Activated CD4-positive, alpha-beta memory T cell treated with anti-CD3 and anti-CD28 coated beads for 36 hours (primary cell): ENCODE results near the gene TMEM131L. TPM values are rescaled to one million over a fixed set of nuclear protein-coding genes. Genes with fewer than 3 reads are reported as not detected.
"Not testable (repeated sequence)": the region's sequence is repeated elsewhere in the genome, so short reads cannot be mapped to it uniquely, and the experiment has no call there.

ENCODE experiments used
- CTCF ChIA-PET: fragments of 350-600 bp; sonication (Branson Sonifier 250); formaldehyde crosslinking; loops from one replicate; lab custom pipeline; 2021; ENCODE audit warnings: antibody characterized with exemption, inconsistent platforms; lab: Charles Lee
- POLR2A ChIA-PET: fragments of 350-600 bp; sonication (Branson Sonifier 250); formaldehyde crosslinking; loops from one replicate; lab custom pipeline; 2021; ENCODE audit warnings: antibody characterized with exemption; lab: Charles Lee
- DNase-seq: peaks from one replicate; pipeline ENCODE4 v3.0.0-alpha.2; 2020
- H3K27ac Mint-ChIP-seq: one replicate; pipeline ENCODE4 v1.8.0; 2021; ENCODE audit warnings: mixed read lengths
- H3K27me3 Mint-ChIP-seq: one replicate; pipeline ENCODE4 v1.8.0; 2021; ENCODE audit warnings: mixed read lengths
- H3K36me3 Mint-ChIP-seq: one replicate; pipeline ENCODE4 v1.8.0; 2021; ENCODE audit warnings: mixed read lengths
- H3K4me1 Mint-ChIP-seq: one replicate; pipeline ENCODE4 v1.8.0; 2021; ENCODE audit warnings: low read depth, mixed read lengths
- H3K4me3 Mint-ChIP-seq: one replicate; pipeline ENCODE4 v1.8.0; 2021; ENCODE audit warnings: mild to moderate bottlenecking, mixed read lengths
- H3K9me3 Mint-ChIP-seq: one replicate; pipeline ENCODE4 v1.8.0; 2021; ENCODE audit warnings: mixed read lengths
- intact Hi-C: fragments of 100-400 bp; cut with micrococcal nuclease; formaldehyde crosslinking; loops from one replicate; pipeline ENCODE4 v1.15.1; 2023
- total RNA-seq, 2 experiments: library from RNA; stranded (reverse); gene quantifications; one replicate each; pipeline ENCODE4 v1.2.3, GENCODE V29; 2021

TMEM131L gene
- total RNA-seq, 2 experiments from 2014 or later, result 32.7 to 33.3 TPM

- no peaks in the 10 kb centered on the region for H3K9me3 Mint-ChIP-seq
- H3K4me1 Mint-ChIP-seq, result peaks cover 40% of the 10 kb centered on the region
- peak overlapping the region; percentile 82 for H3K4me3 Mint-ChIP-seq
- POLR2A ChIA-PET, result interaction anchor here (0.7 to 3.3 kb wide), 16 partner anchors 9 to 130 kb away, joined by 4 to 15 read pairs (median 5); no protein-coding TSS in a partner anchor
- peak; percentile 68 for DNase-seq
- CTCF ChIA-PET, result interaction anchor here (0.6 to 4.2 kb wide), 24 partner anchors 9 to 140 kb away, joined by 3 to 37 read pairs (median 6); no protein-coding TSS in a partner anchor
- H3K27me3 Mint-ChIP-seq, result peaks cover 1% of the 10 kb centered on the region
- H3K36me3 Mint-ChIP-seq, result peaks cover 21% of the 10 kb centered on the region
- peak overlapping the region; percentile 81 for H3K27ac Mint-ChIP-seq
- intact Hi-C loops, result loop anchor here (1.0 to 2.0 kb wide), 3 partner anchors 15 to 121 kb away; partner anchors contain the start of gene MND1
Measured at GRCh38 chr4:153465615-153466080, 512 bp upstream of the TMEM131L start.

DNA sequence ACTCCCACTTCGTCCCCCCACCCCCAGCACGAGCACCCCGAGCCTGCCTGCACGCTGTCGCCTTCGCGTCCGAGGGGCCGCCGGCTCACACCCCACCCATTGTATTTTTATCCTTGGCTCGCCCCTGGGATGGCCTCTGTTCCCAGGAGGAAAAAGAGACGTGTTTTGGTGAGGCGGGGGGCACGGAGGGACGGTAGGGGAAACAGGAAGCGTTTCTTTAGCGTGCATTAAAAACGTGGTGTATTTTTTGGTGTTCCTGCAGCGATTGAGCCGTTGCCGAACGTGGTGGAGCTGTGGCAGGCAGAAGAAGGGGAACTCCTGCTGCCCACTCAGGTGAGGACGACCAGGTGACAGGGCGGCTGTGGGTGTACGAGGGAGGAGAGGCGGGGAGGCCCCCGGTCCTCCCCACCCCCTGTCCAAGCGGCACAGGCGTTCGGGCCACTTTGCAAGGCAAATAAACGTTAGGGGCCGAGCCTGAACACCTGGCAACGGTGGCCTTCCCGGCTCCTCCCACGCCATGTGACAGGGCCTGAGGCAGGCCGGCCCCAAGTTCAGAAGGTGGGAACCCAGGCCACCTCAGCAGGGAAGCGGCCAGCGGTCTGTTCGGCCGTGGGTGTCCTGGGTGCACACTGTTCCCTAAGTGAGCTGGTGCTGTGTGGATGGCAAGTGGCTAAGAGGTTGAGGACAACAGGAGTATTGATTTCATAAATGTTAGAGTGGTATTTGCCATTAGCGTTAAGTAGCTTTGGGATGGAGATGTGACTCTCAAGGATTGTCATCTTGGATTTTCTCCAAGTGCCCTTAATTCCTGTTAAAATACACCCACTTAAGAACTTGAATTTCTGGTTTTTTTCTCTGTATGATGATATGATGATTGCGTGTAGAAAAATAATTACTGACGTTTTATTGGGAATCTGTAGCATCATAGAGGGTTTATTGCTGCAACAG lies 1.1 kb downstream of the TMEM131L start:
- intact Hi-C loops, result loop anchor here (1.0 to 2.0 kb wide), 3 partner anchors 34 to 122 kb away; partner anchors contain the start of gene MND1
- no peaks in the 10 kb centered on the region for H3K9me3 Mint-ChIP-seq
- ChIA-PET CTCF (interaction anchor here (0.7 to 4.2 kb wide), 24 partner anchors 11 to 324 kb away, joined by 3 to 37 read pairs (median 6); partner anchors contain the start of gene MND1), POLR2A (interaction anchor here (0.7 to 3.3 kb wide), 18 partner anchors 9 to 176 kb away, joined by 3 to 15 read pairs (median 5); no protein-coding TSS in a partner anchor)
- peaks cover 1% of the 10 kb centered on the region for H3K27me3 Mint-ChIP-seq
- H3K27ac Mint-ChIP-seq, result peak overlapping the region; percentile 88
- H3K36me3 Mint-ChIP-seq, result peaks cover 31% of the 10 kb centered on the region
- peaks cover 56% of the 10 kb centered on the region for H3K4me1 Mint-ChIP-seq
- H3K4me3 Mint-ChIP-seq, result peak overlapping the region; percentile 93
- peak; percentile 68 for DNase-seq

DNA sequence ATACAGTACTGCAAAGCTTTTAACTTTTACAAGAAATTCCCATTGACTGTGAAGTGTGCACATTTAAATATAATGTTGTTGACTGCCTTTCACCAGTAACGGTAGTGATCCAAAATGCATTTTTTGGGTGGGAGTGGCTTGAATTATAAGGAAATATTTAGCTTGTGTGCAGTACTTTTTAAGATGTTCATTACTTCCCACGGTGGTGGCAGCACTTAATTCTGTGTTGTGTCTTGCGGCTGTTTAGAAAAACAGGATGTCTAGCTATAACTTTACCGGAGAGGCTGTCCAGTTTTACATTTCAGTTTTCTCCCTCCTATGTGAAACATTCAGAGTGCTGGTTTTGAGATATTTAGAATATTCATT lies 1.7 kb downstream of the TMEM131L start:
- H3K4me1 Mint-ChIP-seq, result peaks cover 63% of the 10 kb centered on the region
- peak overlapping the region; percentile 88 for H3K27ac Mint-ChIP-seq
- H3K4me3 Mint-ChIP-seq, result peak overlapping the region; percentile 93
- peaks cover 35% of the 10 kb centered on the region for H3K36me3 Mint-ChIP-seq
- no peak for DNase-seq
- H3K9me3 Mint-ChIP-seq, result no peaks in the 10 kb centered on the region
- ChIA-PET POLR2A (interaction anchor here (0.9 to 3.3 kb wide), 12 partner anchors 13 to 122 kb away, joined by 3 to 15 read pairs (median 4); no protein-coding TSS in a partner anchor), CTCF (interaction anchor here (0.7 to 4.2 kb wide), 21 partner anchors 11 to 325 kb away, joined by 3 to 37 read pairs (median 4); partner anchors contain the start of gene MND1)
- intact Hi-C loops, result loop anchor here (1.0 to 2.0 kb wide), 4 partner anchors 54 to 123 kb away; partner anchors contain the start of gene MND1
- H3K27me3 Mint-ChIP-seq, result peaks cover 1% of the 10 kb centered on the region

- Mint-ChIP-seq H3K27ac (peak overlapping the region; percentile 88), H3K4me3 (peak overlapping the region; percentile 93), H3K36me3 (peaks cover 39% of the 10 kb centered on the region), H3K9me3 (no peaks in the 10 kb centered on the region), H3K4me1 (peaks cover 68% of the 10 kb centered on the region), H3K27me3 (peaks cover 1% of the 10 kb centered on the region)
- CTCF ChIA-PET, result interaction anchor here (0.9 to 4.2 kb wide), 8 partner anchors 12 to 106 kb away, joined by 3 to 33 read pairs (median 11); no protein-coding TSS in a partner anchor
- DNase-seq, result peak; percentile 52
- intact Hi-C loops, result loop anchor here (1.0 kb wide), 2 partner anchors 61 to 106 kb away; no protein-coding TSS in a partner anchor
- POLR2A ChIA-PET, result interaction anchor here (1.2 to 3.0 kb wide), 6 partner anchors 13 to 53 kb away, joined by 3 to 11 read pairs (median 7); no protein-coding TSS in a partner anchor
Measured at GRCh38 chr4:153468587-153468986, 2.4 kb downstream of the TMEM131L start.

DNA sequence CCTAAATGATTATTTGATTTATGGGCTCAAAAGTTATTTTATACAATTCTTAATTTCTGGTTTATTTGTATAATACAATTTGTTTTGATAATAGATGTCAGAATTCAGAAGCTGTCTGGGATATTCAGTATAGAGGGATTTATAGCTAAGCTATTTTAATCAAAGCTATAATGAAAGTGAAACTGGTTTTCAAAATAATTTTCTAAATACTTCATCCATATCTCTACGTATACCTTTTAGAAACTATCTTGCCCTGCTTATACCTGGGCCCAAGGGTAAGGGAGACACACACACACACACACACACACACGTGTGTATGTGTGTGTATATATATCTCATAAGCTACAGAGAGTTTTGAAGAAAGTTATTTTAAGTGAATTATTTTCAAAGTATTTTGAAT lies 2.9 kb downstream of the TMEM131L start:
- H3K4me1 Mint-ChIP-seq, result peaks cover 70% of the 10 kb centered on the region
- ChIA-PET CTCF (interaction anchor here (0.6 to 4.2 kb wide), 7 partner anchors 19 to 182 kb away, joined by 3 to 33 read pairs (median 9); no protein-coding TSS in a partner anchor), POLR2A (interaction anchor here (0.6 to 3.0 kb wide), 7 partner anchors 12 to 91 kb away, joined by 3 to 11 read pairs (median 5); no protein-coding TSS in a partner anchor)
- H3K9me3 Mint-ChIP-seq, result no peaks in the 10 kb centered on the region
- peak overlapping the region; percentile 88 for H3K27ac Mint-ChIP-seq
- H3K36me3 Mint-ChIP-seq, result peaks cover 39% of the 10 kb centered on the region
- H3K4me3 Mint-ChIP-seq, result peak overlapping the region; percentile 93
- peaks cover 1% of the 10 kb centered on the region for H3K27me3 Mint-ChIP-seq
- no peak for DNase-seq
- intact Hi-C loops, result no loop called here

DNA sequence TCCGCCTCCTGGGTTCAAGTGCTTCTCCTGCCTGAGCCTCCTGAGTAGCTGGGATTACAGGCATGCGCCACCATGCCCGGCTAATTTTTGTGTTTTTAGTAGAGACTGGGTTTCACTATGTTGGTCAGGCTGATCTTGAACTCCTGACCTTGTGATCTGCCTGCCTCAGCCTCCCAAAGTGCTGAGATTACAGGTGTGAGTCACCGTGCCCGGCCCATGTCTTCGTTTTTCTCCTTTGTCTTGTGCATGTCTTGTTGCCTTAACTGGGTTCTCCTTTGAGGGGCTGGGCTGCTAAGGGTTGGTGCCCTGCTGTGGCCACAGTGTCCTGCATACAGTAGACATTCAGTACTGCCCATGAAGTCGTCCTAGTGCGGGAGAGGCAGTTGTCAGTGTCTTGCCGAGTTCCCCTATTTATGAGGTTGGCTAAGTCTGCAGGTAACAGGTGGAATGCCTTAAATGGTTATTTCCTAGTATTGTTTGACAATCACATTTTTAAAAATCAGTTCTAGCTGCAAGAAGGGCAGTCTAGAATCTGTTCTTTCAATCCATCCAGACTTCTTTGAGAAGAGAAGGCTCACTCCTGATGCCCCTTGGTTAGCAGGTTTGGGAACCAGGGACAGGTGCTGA lies 5.0 kb downstream of the TMEM131L start:
- H3K27me3 Mint-ChIP-seq, H3K9me3 Mint-ChIP-seq: not testable (repeated sequence)
- intact Hi-C loops, result loop anchor here (1.0 to 5.0 kb wide), 4 partner anchors 17 to 318 kb away; no protein-coding TSS in a partner anchor
- CTCF ChIA-PET, result interaction anchor here (1.0 kb wide), 1 partner anchor 103 kb away, joined by 3 read pairs; no protein-coding TSS in a partner anchor
- H3K36me3 Mint-ChIP-seq, result peaks cover 50% of the 10 kb centered on the region
- POLR2A ChIA-PET, result interaction anchor here (0.9 to 3.0 kb wide), 4 partner anchors 17 to 70 kb away, joined by 3 to 11 read pairs (median 3); no protein-coding TSS in a partner anchor
- H3K27ac Mint-ChIP-seq, result peak overlapping the region; percentile 77
- H3K4me1 Mint-ChIP-seq, result peaks cover 69% of the 10 kb centered on the region
- peak overlapping the region; percentile 59 for H3K4me3 Mint-ChIP-seq
- DNase-seq, result peak; percentile 65

DNA sequence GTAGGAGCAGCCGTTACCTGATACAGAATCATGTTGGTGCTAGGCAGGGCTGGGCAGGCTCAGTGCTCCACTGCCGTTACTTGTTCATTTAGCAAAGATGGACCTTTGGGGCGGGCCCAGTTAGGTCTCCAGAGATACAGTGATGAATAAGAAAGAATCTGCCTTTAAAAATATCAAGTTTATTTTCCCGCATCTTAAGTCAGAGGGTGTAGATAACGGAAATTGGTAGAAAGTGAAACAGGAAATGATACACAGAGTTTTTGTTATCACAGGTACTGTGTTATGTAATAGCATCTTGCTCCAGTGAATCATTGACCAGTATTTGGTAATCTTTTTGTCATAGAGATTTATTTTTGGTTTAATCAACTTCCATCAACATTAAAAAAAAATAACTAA lies 5.5 kb downstream of the TMEM131L start:
- peak overlapping the region; percentile 59 for H3K4me3 Mint-ChIP-seq
- CTCF ChIA-PET, result interaction anchor here (1.0 to 1.3 kb wide), 2 partner anchors 12 to 102 kb away, joined by 3 read pairs; no protein-coding TSS in a partner anchor
- POLR2A ChIA-PET, result interaction anchor here (1.1 to 3.0 kb wide), 2 partner anchors 15 to 17 kb away, joined by 3 to 11 read pairs; no protein-coding TSS in a partner anchor
- no peaks in the 10 kb centered on the region for H3K9me3 Mint-ChIP-seq
- no peaks in the 10 kb centered on the region for H3K27me3 Mint-ChIP-seq
- peak; percentile 68 for DNase-seq
- H3K4me1 Mint-ChIP-seq, result peaks cover 69% of the 10 kb centered on the region
- peak overlapping the region; percentile 77 for H3K27ac Mint-ChIP-seq
- H3K36me3 Mint-ChIP-seq, result peaks cover 50% of the 10 kb centered on the region
- intact Hi-C loops, result loop anchor here (1.0 to 5.0 kb wide), 4 partner anchors 17 to 319 kb away; no protein-coding TSS in a partner anchor

- ChIA-PET POLR2A (interaction anchor here (1.1 to 1.2 kb wide), 2 partner anchors 14 to 25 kb away, joined by 3 read pairs; no protein-coding TSS in a partner anchor), CTCF (interaction anchor here (1.2 to 1.3 kb wide), 2 partner anchors 11 to 16 kb away, joined by 3 read pairs; no protein-coding TSS in a partner anchor)
- H3K27ac Mint-ChIP-seq, result peak overlapping the region; percentile 77
- H3K27me3 Mint-ChIP-seq, result no peaks in the 10 kb centered on the region
- peaks cover 75% of the 10 kb centered on the region for H3K4me1 Mint-ChIP-seq
- no peak for DNase-seq
- no peaks in the 10 kb centered on the region for H3K9me3 Mint-ChIP-seq
- H3K4me3 Mint-ChIP-seq, result peak overlapping the region; percentile 59
- H3K36me3 Mint-ChIP-seq, result peaks cover 50% of the 10 kb centered on the region
- intact Hi-C loops, result loop anchor here (5.0 kb wide), 1 partner anchor 180 kb away; no protein-coding TSS in a partner anchor
Measured at GRCh38 chr4:153472122-153473037, 6.2 kb downstream of the TMEM131L start.

- H3K27me3 Mint-ChIP-seq, result no peaks in the 10 kb centered on the region
- POLR2A ChIA-PET, result interaction anchor here (1.7 to 2.6 kb wide), 2 partner anchors 8 to 12 kb away, joined by 4 to 7 read pairs; partner anchors contain the start of gene TMEM131L
- no peak for DNase-seq
- peak overlapping the region; percentile 24 for H3K27ac Mint-ChIP-seq
- H3K9me3 Mint-ChIP-seq, result no peaks in the 10 kb centered on the region
- peaks cover 77% of the 10 kb centered on the region for H3K4me1 Mint-ChIP-seq
- intact Hi-C loops, result loop anchor here (5.0 kb wide), 1 partner anchor 178 kb away; no protein-coding TSS in a partner anchor
- no peak overlapping the region for H3K4me3 Mint-ChIP-seq
- peaks cover 45% of the 10 kb centered on the region for H3K36me3 Mint-ChIP-seq
- CTCF ChIA-PET, result interaction anchor here (1.5 kb wide), 1 partner anchor 9 kb away, joined by 5 read pairs; no protein-coding TSS in a partner anchor
Measured at GRCh38 chr4:153474251-153474650, 8.1 kb downstream of the TMEM131L start.
